Stimulated activated CD8-positive, alpha-beta memory T cell treated with anti-CD3 and anti-CD28 coated beads, Interleukin-15, amount 100 ng/mL, for 24 hours (primary cell): ENCODE results near the gene ZNF195.
"Not testable (repeated sequence)": the region's sequence is repeated elsewhere in the genome, so short reads cannot be mapped to it uniquely, and the experiment has no call there.

Source experiments
- DNase-seq: peaks from one replicate; pipeline ENCODE4 v3.0.0-alpha.2; 2020; ENCODE audit warnings: low read depth

The ZNF195 gene

DNA sequence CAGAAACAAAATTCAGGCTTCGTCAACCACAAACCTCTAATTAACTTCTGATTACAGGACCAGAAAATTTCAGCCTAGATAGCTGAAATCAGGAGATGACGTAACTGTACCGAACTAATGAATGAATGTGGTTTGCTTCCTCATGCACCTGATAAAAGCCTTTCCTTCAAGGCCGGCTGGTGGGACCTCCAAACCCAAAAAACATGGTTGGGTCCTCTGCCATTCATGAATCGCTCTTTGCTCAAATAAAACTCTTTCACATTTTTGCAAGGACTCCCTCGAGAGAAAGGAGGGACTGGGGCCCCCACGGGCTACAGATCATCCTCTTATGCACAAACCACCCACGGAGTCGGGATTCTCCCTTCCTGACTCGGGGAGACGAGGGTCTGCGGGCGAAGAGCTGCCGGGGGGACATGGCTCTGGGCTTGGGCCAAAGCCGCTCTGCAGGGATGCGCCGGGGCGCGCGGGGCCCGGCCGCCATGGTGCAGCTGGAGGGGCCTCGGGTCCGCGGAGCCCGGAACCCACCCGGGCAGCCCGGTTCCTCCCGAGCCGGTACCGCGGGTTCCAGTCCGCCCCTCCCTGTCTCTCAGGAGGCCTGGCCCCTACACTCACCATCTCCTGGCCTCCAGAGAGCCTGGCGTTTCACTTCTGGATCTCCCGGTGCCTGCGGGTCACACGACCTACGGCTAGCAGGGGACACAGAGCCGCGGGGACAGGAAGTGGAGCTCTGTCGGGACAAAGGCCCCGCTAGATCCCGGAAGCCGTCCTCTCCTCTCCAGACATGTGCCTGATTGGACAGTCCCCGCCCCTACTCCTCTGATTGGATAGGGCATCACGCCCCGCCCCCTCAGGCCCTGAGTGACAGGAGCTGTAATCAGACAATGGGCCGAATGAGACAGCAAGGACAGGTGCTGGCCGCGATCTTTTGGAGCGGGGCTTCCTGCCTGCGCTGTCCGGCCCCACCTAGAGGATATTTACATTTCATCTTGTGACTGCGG, at the start of gene ZNF195:
ZNF195 (minus strand) TSS at position 721 of the 998 bp plus-strand sequence; CDS start at position 615, 106 bp downstream.
- DNase-seq: peak; percentile 86

DNA sequence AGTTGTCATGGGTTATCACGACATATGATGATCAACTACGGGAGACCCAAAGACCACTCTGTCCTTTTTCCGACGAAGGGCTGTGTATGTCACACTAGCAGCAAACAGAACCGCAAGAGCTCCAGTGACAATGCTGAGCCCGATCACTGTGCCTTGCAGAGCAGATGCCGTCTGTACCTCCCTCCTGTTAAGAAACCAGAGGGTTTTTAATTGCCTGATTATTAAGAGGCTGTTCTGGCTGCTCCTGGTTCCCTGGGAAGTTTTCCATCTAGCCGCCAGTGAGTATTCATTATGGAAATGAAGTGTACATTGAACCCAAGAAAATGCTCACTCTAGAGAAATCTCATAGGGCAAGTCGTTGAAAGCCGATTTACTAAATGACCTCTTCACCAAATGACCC, 49.1 kb upstream of the ZNF195 start:
- DNase-seq: not testable (repeated sequence)

DNA sequence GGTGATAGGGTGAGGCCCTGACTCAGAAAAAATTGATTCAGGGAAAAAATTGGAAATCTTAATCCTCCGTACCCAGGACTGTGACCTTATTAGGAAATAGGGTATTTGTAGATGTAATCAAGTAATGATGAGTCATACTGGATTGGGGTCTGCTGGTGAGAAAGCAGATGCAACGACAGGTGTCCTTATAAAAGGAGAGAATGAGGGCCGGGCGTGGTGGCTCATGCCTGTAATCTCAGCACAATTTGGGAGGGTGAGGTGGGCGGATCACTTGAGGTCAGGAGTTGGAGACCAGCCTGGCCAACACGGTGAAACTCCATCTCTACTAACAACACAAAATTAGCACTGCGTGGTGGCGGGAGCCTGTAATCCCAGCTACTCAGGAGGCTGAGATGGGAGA, 47.6 kb upstream of the ZNF195 start:
- DNase-seq: not testable (repeated sequence)

DNA sequence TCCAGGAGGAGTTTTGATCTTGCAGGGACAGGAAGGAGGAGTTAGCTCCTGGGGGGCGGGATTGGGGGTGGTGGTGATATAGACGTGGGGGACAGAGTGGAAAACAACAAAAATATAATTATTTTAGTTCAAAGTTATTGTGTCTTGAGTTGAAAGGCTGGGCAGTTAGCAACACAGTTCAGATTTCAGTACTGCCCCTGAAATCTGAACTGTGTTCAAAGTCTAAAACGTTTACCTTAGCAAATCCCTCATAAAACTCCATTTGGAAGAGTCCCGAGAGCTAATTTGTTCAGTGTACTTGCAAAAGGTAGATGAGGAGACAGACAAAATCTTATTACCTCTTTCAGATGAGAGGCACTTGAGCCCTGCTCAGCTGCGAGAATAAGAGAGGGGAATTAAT, 45.0 kb upstream of the ZNF195 start:
- DNase-seq: not testable (repeated sequence)

DNA sequence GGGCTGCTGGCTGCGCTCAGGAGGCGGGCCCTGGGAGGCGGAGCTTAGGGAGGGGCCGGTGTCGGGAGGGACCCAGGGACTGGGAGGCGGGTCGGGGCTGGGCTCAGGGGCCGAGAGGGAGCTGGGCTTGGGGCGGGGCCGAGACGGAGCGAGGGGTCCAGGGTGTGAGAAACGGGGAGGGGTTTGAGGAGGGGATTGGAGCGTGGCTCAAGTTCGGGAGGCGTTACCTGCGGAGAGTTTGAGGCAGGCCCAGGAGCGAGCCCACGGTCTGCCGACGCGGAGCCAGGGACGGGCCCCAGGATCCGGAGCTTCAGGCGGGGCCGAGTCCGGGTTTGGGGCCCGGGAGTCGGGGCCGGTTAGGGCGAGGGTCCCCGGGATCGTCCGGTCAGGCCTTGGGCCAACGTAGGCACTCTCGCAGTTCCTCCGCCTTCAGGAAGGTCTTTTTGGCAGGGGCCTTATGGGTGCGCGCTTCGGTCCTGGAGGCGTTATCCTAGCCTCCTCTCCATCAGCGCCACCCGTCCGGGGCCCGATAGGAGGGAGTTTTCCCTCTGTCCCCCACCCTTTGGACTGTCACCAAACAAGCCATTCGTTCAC, 44.3 kb upstream of the ZNF195 start:
- DNase-seq: not testable (repeated sequence)

DNA sequence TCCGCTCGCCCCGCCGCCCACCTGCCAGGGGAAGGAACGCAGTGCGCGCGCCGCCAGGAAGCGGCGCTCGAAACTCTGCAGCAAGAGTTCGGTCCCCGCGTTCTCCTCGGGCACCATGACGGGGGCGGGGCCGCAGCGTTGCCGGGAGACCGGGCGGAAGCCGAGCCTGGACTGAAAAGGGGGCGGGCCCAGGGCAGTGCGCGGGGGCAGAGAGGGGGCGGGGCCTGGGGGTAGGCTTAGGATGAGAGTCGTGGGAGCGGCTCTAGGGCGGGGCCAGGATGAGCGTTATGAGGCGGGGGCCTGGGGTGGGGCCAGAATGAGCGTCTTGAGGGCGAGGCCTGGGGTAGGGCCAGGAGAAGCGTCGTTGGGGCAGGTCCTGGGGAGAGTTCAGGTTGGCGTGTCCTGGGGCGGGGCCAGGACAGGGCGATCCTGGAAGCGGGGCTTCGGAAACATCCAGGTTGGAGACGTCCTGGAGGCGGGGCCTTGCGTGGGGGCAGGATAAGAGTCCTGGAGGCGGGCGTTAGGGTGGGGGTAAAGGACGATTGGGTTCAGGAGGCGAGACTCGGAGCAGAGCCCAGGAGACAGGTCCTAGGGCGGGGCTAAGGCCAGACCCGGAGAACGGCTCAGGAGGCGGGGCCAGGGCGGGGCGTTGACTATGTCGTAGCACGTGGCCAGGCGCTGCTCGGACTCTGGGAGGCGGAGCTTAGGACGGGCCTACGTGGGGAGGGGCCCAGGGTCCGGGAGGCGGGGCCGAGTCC, 43.6 kb upstream of the ZNF195 start:
- DNase-seq: peak; percentile 93

DNA sequence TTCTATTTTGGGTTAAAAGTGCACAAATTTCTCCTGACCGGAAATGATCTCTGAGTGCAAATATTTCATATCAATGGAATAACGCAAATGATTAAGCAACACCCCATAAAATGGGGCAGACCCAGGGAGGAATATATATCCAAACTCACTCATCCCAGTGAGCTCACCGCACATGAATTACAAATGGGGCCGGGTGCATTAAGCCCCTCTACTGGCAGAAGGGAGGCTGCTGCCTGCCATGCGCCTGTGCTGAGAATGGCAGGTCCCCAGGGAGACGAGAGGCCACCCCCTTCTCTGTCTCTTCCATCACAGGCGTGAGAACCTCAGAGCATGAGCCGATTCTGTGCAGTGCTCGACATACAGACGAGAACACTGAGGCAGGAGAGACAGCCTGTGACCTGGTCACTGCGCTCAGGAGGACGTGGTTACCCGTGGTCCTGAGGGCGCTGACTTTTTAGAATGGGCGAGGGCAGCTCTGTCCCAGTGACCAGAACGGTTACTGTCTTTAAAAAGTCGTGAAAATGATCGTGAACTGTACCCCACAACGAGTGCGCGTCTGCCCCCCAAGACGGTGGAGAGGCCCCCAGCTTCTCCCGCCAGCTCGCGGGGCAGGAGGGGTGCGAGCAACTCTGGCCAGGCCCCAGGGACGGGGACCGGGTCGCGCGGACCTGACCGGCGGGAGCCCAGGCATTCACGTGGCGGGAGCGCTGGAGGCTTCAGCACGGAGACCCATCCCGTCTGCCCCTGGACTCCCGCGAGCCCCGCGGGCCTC, 42.8 kb upstream of the ZNF195 start:
- DNase-seq: not testable (repeated sequence)

DNA sequence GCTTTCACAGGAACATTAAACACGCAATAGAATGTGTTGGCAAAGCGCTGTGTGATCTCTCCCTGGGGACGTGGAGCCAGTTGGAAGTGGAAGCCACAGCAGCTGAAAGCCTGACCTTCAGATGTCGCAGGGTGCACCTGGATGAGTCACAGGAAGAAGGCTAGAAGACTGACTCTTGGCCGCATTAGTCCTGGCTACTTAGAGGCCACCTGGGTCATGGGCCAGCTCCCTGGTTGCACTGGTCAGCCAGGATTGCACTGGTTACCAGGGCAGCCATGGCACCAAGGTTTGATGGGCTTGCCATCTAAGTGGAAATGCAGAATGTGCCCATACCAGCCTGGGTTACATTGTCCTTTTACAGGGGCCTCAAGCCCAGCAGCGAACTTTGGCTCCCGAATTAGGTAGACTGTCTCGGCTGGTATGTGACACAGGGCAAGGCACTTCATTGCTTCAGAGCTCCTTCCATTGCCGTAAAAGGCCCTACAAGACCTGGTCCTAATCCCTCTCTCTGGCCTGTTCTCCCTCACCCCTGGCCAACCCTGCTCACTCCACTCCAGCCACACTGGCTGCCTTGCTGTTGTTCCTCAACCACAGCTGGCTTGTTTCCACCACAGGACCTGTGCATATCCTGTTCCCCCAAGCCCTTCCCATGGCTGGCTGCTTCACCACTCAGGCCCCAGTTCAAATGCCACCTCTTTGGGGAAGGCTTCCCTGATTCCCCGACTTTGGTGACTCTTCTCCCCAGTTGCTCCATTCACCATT, 41.5 kb upstream of the ZNF195 start:
- not testable (repeated sequence) for DNase-seq

DNA sequence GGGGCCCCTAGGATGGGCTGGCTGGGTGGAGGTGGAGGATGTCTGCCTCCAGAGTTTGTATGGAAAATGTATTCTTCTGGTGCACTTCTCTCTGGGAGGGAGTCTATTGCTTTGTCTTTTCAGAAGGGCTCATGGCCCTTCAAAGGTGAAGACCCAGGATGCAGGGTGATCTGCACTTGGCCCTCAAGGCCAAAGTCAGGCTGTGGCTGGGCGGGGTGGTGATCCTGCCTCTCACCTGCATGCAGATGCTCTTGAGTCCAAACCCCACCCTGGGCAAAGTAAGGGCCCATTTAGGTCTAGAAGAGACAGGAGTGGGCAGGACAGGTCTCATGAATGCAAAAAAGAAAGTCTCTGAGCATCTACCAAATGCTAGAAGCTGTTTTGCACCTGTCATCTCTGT, 40.5 kb upstream of the ZNF195 start:
- not testable (repeated sequence) for DNase-seq

DNA sequence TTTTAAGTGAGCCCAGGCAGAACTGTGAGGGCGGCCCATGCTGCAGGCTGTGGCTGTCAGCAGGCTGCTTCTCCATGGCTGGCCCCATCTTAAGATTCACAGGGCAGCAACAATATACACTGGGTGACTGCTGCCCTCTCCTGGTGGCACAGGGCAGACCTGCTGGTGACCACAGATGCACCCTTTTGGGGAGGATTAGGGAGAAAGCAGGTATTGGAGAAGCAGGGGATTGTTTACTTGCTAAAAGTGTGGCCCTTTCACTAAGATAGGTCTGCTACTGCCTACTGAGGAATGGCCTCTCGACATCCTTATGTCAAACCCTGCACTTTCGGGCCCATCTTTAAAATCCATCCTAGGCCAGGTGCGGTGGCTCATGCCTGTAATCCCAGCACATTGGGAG, 38.1 kb upstream of the ZNF195 start:
- DNase-seq: peak; percentile 17

DNA sequence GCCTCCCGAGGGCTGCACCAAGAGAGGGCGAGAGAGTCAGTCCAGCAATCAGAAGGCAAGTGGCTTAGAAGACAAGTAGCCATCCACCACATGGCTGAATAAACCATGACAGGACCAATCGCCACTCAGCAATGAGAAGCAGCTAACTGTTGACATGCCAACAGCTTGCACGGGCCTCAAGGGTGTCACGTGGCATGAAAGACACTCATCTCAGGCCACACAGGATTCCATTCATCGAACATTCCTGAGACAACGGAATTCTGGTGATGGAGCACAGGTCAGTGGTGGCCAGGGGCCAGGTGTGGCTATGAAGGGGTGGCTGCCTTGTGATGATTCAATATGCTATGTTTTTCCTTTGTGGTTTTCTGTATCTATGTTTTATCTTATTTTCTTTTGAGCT, 36.4 kb upstream of the ZNF195 start:
- not testable (repeated sequence) for DNase-seq

DNA sequence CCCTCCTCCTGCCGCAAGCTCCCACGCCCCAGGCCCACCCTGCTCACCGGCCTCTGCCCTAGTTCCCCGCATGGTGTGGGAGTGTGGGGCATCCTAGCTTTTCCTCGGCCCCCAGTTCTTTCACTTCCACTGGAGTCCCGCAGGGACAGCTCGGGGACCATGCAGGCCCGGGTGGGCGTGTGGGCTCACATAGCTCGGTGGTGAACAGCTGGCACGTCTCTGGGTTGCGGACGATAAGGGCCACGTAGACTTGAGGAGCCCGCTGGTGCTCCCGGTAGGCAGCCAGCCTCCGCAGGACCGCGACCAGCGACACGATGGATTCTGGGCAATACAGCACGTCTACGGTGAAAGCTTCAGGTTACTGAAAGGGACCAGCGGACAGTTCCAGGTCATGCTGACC, 34.7 kb upstream of the ZNF195 start:
- not testable (repeated sequence) for DNase-seq

DNA sequence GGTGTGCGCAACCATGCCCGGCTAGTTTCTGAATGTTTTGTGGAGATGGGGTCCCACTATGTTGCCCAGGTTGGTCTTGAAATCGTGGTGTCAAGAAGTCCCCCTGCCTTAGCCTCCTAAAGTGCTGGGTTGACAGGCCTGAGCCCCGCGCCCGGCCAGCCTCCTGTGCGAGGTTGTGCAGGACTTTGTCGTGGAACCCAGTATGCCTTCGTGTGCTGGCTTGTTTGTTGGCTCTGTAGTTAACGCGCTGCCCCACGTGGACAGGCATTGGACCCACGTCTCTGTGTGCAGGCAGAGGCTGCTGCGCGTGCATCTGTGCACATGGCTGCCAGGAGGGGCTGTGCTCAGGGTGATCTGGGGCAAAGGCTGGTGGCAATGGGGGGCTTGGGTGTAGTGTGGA, 33.9 kb upstream of the ZNF195 start:
- DNase-seq: no peak

DNA sequence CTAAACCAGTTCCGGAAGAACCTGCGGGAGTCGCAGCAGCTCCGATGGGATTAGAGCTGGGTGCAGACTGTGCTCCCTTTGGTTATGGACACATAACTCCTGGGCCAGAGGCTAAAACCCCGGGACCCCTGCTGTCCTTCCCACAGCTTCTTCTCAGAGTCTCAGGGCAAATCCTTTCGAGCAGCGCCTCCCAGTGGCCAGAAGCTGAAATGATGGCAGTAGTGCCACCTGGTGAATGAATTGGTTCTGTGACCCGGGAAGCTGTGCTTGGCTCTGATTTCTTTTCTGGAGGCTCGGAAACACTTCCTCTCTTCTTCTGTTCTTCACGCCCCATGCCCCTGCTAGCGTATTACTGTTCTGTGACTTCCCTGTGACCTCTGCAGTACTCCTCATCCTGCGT, 29.8 kb upstream of the ZNF195 start:
- peak; percentile 52 for DNase-seq

DNA sequence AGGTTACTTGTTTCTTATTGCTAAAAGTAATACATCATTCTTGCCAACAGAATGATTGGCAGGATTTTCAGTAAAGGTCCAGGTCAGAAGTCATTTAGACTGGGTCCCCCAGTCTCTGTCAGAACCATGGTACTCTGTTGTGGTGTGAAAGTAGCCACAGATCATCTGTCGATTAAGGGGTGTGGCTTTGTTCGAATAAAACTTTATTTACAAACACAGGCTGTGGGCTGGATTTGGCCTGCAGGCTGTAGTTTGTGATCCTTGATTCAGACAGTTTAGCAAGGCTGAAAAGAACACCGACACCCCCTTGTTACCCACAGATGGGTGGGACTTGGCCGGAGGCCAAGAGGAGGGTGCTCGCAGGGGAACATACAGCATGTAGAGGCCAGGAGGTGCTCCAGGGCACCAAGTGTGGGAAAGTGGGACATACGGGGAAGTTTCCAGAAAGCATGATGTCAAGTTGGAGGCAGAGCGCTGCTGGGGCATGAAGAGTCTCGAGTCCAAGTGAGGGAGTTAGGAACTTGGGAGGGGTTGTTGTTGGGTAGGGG, 29.2 kb upstream of the ZNF195 start:
- DNase-seq: not testable (repeated sequence)

DNA sequence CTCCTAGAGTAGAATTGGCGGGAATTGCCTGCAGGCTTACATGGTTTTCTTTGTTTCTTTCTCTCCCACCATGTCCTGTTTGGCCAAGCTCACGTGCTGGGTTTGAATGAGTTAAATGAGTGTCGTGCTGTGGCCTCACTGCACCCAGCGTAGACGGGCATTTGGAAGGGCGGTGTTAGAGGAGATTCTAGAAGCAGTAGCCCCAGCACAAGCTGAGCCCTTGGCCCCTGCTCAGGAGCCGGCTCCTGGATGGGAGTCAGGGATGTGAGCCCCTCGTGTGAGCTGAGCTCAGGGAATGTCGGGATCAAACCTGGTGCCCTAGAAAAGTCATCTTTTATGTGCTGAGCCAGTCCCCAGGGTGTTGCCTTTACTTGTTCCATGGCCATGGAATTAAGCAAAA, 28.0 kb upstream of the ZNF195 start:
- not testable (repeated sequence) for DNase-seq

DNA sequence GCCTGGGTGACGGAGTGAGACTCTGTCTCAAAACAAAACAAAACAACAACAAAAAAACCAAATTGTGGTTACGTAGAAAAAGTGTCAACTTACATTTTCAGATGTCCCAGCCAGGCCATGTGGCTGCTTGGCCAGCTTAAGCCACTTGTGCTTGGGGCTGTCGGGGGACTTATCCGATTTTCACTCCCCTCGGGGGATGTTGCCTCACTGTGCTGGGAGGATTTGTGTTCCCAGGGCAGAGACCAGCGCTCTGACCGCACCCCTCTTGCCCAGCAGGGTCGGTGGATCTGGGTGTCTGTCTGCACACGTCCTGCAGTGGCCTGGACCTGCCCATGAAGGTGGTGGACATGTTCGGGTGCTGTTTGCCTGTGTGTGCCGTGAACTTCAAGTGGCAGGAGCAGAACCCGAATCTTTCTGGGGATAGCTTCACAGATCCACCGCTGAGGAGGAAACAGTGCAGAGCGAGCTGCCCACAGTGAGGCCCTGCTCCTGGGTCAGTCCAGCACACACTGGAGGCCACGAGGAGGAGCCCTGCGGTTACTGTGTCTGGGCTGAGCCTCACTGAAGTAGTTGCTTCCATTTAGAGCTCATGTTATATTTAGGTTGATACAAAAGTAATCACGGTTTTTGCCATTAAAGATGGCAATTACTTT, 27.4 kb upstream of the ZNF195 start:
- DNase-seq: not testable (repeated sequence)

DNA sequence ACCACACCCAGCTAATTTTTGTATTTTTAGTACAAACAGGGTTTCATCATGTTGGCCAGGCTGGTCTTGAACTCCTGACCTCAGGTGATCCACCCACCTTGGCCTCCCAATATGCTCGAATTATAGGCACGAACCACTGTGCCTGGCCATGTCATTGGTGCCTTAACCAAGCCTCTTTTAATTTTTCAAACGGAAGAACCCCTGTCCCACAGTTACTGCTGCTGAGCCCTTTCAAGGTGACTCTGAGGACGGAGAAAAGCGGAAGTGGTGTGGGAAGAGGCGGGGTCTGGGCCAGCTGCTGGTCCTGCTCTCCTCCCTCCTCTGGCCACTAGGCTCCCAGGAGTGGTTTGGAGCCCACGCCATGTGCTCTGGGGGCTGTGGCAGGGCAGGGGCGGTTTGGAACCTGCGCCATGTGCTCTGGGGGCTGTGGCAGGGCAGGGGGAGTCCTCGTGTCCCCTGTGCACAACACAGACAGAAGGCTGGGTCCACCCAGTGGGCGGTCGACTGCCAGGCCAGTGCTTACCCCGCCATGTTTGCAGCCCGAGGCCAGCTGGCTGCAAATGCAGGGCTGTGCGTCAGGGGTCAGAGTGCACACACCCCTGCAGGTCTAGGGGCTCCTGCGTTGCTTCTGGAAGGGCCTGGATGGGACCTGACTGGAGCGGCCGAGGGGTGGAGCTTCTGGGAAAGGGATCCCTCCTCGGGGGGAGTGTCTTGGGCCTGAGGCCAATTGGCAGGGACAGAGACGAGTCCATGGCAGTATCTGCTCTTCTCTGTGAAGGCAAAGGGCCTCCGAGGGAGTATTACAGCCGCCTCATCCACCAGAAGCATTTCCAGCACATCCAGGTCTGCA, 25.4 kb upstream of the ZNF195 start:
- DNase-seq: not testable (repeated sequence)

DNA sequence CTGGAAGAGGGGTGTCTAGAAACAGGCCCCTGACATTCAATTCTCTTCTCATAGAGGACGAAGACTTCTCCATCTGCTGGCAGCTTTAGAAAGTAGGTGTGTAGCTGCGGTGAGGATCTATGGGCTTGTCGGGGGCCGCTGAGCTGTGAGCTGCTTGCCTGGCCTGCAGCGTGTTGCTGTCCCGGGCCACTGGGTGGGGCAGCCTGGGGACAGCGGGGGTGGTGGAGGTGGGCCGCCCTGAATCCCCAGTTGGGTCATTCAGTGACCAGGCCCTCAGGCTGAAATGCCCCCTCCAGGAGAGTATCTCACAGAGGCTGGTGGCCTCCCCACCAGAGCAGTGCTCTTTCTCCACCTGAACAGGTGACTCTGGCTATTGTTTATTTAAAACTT, 23.9 kb upstream of the ZNF195 start:
- not testable (repeated sequence) for DNase-seq
